GM19467 (cell line): ENCODE data around the gene LRRD1.
A peak's percentile ranks its signal among the peaks of the same experiment; 100 is the strongest.
"Not testable (repeated sequence)": the region's sequence is repeated elsewhere in the genome, so short reads cannot be mapped to it uniquely, and the experiment has no call there.

ENCODE experiments used
- ATAC-seq: cut with Tn5 transposase; IDR thresholded peaks from one replicate; pipeline ENCODE4 v1.9.1; 2021; ENCODE audit warnings: mild to moderate bottlenecking, moderate library complexity; ENCODE audit not compliant: unreplicated experiment

LRRD1 gene

GRCh38 chr7:92178928-92179924 is at the start of gene LRRD1:
LRRD1 (minus strand) TSS chr7:92179142; CDS start chr7:92165202, 13,940 bp downstream.
- peak; percentile 98 for ATAC-seq

GRCh38 chr7:92228742-92229141 is 49.8 kb upstream of the LRRD1 start:
- ATAC-seq, result no peak

GRCh38 chr7:92228100-92228499 is 49.2 kb upstream of the LRRD1 start:
- ATAC-seq, result no peak

GRCh38 chr7:92226981-92227380 is 48.0 kb upstream of the LRRD1 start:
- no peak for ATAC-seq

- ATAC-seq, result no peak
Measured at GRCh38 chr7:92221766-92222165, 42.8 kb upstream of the LRRD1 start.

- no peak for ATAC-seq
Measured at GRCh38 chr7:92206672-92207071, 27.7 kb upstream of the LRRD1 start.

GRCh38 chr7:92205987-92206386 is 27.0 kb upstream of the LRRD1 start:
- ATAC-seq, result no peak

GRCh38 chr7:92200791-92201190 is 21.8 kb upstream of the LRRD1 start:
- no peak for ATAC-seq

GRCh38 chr7:92192326-92192725 is 13.4 kb upstream of the LRRD1 start:
- no peak for ATAC-seq

GRCh38 chr7:92189246-92189645 is 10.3 kb upstream of the LRRD1 start:
- ATAC-seq, result not testable (repeated sequence)

GRCh38 chr7:92184294-92184693 is 5.4 kb upstream of the LRRD1 start:
- not testable (repeated sequence) for ATAC-seq

- ATAC-seq, result no peak
Measured at GRCh38 chr7:92177362-92177761, 1.6 kb downstream of the LRRD1 start.

GRCh38 chr7:92169529-92169928 is 9.4 kb downstream of the LRRD1 start:
- not testable (repeated sequence) for ATAC-seq

GRCh38 chr7:92161271-92161670 is 17.7 kb downstream of the LRRD1 start:
- ATAC-seq, result no peak

GRCh38 chr7:92158660-92159575 is 20.0 kb downstream of the LRRD1 start:
- ATAC-seq, result no peak

GRCh38 chr7:92156990-92157389 is 22.0 kb downstream of the LRRD1 start:
- ATAC-seq, result no peak

- no peak for ATAC-seq
Measured at GRCh38 chr7:92155108-92155739, 23.7 kb downstream of the LRRD1 start.

GRCh38 chr7:92150450-92151017 is 28.4 kb downstream of the LRRD1 start:
- no peak for ATAC-seq

- no peak for ATAC-seq
Measured at GRCh38 chr7:92149736-92150239, 29.2 kb downstream of the LRRD1 start.

GRCh38 chr7:92143192-92143880 is 35.6 kb downstream of the LRRD1 start:
- not testable (repeated sequence) for ATAC-seq
